ENCODE data around the gene GDPD5.

GDPD5 gene

DNA sequence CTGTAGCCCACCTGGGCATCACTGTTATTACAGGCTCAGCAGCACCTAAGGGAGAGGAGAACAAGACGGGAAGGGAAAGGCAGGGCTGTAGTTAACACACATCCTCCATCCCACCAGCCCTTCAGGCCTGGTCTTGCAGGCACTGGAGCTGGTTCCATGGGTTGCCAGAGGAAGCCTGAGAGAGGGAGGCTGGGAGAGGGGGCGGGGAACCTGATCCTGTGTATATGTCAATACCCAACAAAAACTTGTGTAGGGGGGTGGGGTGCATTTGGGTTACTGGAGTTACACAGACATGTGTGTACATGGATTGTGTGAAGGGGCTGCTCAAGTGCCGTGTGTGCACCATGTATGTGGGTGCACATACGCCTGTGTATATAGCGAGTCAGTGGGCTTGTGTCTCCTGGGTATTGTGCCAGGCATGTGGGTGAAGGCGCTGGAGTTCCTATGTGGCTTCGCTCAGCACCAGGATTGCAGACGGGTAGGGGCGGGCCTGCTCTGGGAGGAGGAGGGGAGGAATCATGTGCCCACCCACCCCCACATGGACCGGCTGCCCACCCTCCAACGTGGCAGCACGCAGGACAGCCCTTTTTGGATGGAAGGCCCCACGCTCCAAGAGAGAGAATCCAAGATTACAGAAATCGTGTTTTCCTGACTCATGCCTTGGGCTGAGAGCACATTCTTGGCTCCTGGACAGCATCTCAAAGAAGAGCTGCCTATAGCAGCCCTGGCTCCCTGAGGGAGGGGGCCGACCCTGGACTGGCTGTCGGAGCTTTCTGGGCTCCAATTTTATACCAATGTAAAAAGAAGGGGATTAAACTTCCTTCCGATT is 32.1 kb upstream of the GDPD5 start:
- FAIRE-seq, result no peak

GRCh38 chr11:75556275-75556674 is 30.5 kb upstream of the GDPD5 start:
- FAIRE-seq, result no peak

DNA sequence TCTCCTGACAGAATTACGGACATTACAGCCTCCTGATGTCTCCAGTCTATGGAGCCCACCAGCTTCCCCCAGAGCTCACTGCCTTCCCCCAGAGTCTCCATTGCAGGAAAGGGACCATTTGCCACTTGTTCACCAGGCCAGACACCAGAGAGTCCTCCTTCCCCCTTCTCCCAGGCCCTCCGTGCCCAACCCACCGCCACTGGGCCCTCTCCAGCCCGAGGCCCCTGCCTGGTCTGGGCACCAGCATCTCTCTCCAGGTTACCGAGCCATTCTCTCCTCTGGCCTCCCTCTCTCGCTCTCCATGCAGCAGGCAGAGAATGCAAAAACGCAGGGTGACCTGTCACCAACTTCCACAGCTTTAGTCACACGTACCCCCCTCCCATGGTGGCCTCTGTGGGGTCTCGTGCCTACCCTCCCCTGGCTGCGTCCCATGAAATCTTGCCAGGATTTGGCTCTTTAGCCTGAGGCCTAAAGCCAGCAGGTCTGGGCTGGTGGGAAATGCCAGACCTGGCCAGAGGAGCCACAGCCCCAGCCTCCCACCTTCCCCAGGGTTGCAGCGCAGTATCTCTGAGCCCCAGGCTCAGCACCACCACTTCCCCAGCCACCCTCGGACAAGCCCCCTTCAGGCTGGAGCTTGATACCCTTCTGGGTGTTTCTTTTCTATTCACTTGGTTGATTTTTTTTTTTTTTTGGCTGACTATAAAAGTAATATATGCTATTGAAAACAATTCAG is 29.5 kb upstream of the GDPD5 start:
- FAIRE-seq, result no peak

GRCh38 chr11:75554258-75555022 is 28.7 kb upstream of the GDPD5 start:
- peak; percentile 96 for FAIRE-seq

DNA sequence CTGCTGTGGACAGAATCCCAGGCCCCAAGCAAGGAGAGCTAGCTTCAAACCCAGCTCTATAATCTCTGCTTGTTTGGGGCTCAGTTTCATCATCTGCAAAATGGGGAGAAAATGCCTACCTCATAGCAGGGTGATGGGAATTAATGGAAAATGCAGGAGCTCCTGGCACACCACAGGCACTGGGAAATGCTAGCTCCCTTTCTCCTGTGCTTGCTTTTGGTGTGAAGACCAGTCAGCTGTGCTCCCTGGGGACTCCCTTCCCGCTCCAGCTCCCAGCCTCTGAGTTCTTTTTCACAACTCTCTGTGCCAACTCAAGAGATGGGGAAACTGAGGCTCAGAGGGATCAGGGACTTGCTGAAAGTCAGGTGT is 28.1 kb upstream of the GDPD5 start:
- no peak for FAIRE-seq

DNA sequence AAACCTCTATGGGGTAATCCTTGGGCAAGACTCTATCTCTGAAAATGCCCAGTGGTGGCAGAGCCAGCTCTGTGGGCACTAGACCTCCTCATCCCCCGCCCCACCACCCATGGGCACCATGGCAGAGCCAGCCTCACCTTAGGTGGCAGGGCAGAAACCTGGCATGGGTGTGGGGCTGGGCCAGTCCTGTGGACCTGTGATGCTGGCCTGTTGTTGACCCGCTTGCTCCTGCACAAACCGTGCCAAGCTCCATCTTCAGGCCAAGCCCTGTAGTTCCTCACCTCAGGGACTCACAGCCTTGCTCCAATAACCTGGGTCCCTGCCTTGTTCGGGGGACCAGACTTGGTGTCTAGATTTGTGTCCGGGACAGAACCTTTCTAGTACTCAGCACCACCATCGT is 27.4 kb upstream of the GDPD5 start:
- FAIRE-seq, result no peak

- FAIRE-seq, result no peak
Measured at GRCh38 chr11:75549370-75549958, 23.7 kb upstream of the GDPD5 start.

- no peak for FAIRE-seq
Measured at GRCh38 chr11:75548595-75549272, 23.0 kb upstream of the GDPD5 start.

DNA sequence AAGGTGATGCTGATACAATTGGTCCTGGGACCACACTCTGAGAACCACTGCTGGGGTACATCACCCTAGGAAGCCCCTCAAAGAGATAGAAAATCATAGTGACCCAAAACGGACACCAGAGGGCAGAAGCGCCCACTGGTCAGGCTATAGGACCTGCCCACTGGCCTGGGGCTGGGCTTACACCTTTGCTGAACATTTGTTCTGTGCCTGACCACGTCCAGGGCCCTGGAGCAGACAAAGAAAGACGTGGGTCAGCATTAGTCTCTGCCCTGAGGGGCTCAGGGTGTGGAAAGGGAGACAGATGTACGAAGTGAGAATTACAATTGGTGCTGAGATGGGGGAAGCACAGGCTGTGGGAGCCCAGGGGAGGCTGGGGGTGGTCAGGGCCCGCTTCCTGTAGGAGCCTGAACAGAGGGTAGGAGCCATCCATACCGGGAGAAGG is 21.9 kb upstream of the GDPD5 start:
- no peak for FAIRE-seq

GRCh38 chr11:75547177-75547576 is 21.4 kb upstream of the GDPD5 start:
- no peak for FAIRE-seq

DNA sequence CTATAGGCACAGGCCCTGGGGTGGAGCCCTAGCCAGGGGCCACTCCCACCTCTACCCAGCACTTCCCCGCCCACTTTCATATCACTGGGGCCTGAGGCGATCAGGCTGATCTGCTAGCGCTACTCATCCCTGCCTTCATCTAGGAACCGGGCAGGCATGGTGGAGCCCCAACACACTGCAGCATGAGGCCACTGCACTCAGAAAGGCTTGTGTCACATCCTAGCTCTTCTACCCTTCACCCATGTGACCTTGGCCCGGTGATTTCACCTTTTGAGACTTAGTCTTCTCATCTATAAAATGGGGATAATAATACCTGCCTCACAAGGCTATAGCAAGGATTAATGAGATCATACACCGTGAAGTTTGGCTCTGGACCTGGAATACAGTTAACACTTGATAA is 18.1 kb upstream of the GDPD5 start:
- FAIRE-seq, result no peak

DNA sequence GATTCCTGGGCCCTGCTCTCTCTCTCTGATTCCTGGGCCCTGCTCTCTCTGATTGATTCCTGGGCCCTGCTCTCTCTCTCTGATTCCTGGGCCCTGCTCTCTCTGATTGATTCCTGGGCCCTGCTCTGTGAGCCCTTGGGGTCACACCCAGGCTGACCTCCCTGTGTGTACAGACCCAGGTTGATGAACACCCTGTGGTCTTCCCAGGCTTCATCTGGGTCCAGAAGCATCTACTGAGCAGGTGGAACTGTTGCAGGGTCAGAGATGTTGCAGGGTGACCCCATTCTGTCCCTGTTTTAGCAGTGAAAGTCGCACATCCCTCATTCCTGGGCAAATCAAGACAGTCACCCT is 16.3 kb upstream of the GDPD5 start:
- no peak for FAIRE-seq

DNA sequence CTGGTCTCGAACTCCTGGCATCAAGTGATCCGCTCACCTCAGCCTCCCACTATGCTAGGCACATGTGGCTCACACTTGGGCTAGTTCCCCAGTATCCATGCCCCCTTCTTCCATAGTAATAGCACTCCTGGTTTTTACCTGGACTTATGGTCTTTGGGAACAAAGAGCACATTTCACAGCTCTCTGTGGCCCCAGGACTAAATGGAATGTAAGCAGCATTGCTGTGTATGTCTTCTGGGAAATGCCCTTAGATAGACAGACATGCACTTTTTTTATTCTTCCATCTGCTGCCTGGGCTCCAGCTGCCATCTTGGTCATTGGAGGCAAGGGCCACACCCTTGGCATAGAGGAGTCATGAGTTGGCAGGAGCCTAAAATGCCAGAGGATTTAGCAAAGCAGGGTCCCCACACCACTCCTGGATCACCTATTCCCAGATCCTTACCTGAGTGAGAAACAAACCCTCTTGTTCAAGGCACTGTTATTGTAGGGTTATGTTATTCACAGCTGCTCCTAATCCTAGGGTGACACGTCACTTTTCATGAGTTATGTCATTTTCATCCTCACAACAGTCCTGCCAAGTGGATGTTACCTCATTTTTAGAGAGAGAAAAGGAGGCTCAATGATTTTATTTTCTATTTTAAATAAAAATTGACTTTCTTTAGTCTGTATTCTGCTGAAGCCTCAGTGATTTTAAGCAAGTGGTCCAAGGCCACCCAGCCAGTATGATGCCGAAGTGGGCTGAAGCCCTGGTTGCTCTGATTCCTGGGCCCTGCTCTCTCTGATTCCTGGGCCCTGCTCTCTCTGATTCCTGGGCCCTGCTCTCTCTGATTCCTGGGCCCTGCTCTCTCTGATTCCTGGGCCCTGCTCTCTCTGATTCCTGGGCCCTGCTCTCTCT is 15.7 kb upstream of the GDPD5 start:
- no peak for FAIRE-seq

GRCh38 chr11:75539459-75540334 is 14.0 kb upstream of the GDPD5 start:
- no peak for FAIRE-seq

DNA sequence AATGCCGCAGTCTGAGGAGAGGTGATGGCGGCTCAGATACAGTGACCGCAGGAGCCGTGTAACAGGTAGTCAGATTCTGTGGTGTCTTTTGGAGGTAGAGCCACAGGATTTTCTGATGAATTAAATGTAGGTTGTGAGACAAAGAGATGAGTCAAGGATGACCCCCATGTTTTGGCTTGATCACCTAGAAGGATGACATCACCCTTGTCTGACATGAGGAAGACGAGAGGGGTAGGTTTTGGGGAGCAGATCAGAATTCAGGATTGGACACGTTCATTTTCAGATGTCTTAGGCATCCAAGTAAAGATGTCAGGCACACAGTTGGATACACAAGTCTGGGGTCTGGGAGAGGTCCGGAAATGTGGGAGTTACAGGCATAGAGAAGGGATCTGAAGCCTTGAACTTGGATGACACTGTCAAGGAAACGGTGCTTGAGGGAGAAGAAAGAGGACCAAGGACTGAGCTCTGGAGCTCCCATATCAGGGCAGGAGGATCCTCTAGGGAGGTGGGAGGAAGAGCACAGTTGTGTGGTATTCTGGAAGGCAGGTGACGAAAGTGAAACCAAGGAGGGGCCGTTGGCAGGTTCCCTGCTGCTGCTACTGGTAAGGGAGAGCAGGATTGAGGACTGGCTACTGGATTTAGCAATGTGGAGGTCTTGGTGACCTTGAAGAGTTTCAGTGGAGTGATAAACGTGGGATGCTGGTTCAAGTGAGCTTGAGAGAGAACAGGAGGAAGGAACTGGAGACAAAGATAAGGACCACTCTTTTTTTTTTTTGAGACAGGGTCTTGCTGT is 12.6 kb upstream of the GDPD5 start:
- no peak for FAIRE-seq

DNA sequence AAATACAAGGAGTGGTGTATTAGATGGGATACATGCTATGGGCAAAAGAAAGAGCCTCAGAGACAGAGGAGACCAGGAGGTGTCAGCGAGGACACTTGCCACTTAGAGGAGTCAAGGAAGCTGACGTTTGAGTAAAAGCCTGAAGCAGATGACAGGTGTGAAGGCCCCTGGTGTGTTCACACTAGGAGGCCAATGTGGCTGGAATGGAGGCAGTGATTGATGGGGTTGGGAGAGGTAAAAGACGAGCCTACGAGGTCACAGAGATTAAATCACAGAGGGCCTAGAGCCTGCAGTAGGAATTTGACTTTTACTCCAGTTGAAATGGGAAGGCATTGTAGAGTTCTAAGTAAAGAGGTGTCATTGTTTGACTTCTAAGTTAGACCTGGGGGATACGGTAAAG is 12.0 kb upstream of the GDPD5 start:
- FAIRE-seq, result no peak

- no peak for FAIRE-seq
Measured at GRCh38 chr11:75536786-75537641, 11.3 kb upstream of the GDPD5 start.

- no peak for FAIRE-seq
Measured at GRCh38 chr11:75535071-75535470, 9.3 kb upstream of the GDPD5 start.
